ENCODE results near the gene EEF2.
"Not testable (repeated sequence)": the region's sequence is repeated elsewhere in the genome, so short reads cannot be mapped to it uniquely, and the experiment has no call there.

The EEF2 gene

DNA sequence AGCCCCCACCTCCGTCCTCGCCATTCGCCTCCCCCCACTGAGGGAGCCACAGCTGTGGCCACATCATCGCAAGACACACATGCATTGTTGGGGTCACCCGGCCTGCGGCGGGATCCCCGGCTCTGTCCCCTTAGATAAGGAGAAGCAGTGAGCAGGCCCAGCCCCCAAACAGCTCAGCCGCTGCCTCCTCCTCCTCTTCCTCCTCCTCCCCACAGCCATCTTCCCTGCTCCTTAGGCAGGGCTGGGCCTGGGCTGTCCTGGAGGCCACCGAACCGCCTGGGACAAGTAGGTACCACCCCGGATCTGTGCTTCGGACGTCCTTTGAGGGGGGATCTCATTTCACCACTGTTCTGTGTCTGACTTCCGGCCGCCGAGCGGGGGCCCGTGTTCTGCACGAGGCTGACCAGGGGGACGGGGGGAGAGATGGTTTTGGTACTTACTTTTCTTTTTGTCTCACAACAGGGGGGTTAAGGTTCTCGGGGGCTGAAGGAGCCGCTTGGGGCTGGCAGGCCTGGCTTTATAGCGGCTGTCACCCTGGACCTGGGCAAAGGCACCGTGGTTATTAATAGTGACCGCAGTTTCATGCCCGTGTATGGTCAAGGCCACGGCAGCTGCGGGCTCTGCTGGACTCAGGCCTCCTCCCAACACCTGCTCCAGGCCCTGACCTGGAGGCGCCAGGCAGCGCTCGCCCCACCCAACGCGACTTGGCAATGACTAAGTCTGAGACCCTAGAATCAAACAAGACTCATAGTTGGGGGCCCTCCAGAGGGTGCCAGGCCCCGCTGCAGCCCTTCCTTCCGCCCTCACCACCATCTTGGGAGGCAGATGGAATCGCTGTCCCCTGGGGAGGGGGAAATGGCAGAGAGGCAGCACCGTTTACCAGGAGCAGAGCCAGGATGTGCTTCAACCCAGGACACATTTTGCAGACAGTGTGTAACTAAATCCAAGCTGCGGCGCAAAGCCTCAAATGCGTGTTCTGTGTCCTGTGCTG, 34.1 kb downstream of the EEF2 start:
- DNase-seq (ENCODE audit: extremely low read depth in 1 of 2, low read depth in 1 of 2): no peak

DNA sequence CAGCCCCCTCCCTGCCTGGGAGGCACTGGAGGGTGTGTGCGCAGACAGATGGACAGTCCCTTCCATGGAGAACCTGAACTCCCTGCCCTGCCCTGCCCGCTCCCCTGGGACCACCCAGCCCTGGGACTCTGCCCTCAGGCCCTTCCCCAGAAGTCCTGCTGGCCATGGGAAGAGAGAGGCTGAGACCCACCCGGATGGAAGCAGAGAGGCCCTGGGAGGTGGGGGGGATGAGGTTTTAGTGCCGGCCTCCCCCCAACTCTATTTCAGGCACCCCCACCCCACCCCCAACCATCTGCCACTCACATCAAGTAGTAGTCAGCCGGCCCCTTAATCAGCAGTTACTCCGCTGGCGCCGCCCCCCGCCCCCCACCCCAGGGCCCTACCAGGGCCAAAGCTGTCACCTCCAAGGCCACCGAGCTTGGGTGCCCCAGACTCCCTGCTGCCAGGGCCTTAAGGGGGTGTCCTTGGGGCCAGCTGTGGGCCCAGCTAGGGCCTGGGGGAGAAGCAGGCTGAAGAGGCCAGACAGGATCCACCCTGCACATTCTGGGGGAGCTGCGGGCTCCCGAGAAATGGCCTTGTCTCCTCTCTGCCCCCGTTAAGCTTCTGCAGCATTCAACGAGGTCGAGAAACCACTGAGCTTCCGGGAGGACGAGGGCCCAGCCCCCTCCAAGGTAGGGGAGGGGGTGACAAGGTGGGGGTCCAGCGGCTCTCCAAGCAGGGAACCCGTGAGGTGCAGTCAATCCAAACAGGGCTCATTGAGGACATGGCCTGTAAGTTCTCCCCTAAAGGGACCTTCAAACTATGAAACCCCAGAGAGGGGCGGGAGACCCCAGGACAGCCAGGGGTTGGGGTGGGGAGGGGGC, 35.0 kb downstream of the EEF2 start:
- no peak for DNase-seq (ENCODE audit: extremely low read depth in 1 of 2, low read depth in 1 of 2)

DNA sequence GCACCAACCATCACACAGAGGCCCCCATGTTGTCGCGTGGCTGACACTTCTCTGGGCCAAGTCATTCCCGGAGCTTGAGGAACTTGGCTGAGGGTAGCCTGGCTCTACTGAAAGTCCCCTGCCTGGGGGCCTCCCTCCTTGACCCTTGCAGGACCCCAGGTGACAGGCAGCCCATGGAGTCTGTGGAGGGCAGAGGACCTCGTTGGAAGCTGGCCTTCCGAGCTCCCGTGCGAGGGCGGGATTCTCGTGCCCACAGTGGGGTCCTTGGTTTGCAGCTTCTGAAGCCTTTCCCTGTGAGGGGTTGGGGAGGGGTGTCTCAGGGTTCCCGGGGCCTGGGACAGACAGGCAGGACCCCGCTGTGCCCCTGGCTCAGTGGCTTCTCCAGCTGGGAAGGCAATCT, 36.0 kb downstream of the EEF2 start:
- DNase-seq (ENCODE audit: extremely low read depth in 1 of 2, low read depth in 1 of 2): no peak

DNA sequence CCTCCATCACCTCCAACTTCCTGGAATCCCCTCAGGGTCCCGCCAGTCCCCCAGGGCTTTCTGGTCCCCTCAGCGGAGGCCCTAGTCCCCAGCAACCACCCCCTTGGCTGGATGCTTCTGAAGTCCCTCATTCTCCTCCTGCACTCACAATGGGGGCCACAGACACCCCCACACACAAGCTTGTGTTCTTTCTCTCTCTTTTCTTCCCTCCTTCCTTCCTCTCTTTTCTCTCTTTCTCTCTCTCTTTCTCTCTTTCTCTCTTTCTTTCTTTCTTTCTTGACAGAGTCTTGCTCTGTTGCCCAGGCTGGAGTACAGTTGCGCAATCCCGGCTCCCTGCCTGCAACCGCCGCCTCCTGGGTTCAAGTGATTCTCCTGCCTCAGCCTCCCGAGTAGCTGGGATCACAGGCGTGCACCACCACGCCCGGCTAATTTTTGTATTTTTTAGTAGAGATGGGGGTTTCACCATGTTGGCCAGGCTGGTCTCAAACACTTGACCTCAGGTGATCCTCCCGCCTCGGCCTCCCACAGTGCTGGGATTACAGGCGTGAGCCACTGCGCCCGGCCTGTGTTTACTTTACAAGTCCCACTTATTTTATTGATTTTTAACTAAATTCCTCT, 37.8 kb downstream of the EEF2 start:
- not testable (repeated sequence) for DNase-seq (ENCODE audit: extremely low read depth in 1 of 2, low read depth in 1 of 2)

DNA sequence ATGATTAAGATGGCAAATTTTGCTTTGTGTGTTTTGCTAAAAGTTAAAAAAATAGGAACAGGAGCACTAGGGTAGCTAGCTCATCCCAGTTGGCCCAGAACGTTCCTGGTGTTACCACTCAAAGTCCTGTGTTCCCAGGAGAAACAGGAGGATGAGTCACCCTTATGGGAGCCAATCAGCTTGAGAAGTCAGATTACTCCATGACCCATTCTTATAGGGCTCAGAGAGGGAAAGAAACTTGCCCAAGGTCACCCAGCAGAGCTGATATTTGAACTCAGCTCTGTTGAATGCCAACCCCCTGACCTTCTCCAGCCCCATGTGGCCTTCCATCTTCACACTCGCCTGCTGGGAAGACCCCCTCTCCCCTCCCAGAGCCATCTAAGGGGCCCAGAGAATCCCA, 39.4 kb downstream of the EEF2 start:
- DNase-seq (ENCODE audit: extremely low read depth in 1 of 2, low read depth in 1 of 2): no peak

DNA sequence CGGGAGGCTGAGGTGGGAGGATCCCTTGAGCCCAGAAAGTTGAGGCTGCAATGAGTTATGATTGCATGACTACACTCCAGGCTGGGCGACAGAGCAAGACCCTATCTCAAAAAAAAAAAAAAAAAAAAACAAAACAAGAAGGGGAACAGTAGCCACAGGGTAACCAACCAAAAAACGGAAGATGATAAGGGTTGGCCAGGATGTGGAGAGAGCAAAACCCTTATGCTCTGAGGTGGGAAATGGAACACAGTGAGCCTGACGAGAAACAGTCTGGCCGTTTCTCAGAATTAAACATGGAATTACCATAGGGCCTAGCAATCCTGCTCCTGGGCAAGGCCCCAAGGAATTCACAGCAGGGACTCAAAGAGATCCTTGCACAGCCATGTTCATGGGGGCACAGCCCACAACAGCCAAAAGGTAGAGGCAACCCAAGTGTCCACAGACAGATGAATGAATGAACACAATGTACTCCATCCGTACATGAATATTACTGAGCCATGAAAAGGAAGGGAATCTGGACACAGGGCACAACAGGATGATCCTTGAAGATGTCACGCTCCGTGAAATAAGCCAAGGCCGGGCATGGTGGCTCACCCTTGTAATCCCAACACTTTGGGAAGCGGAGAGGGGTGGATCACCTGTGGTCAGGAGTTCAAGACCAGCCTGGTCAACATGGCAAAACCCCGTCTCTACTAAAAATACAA, 41.1 kb downstream of the EEF2 start:
- no peak for DNase-seq (ENCODE audit: extremely low read depth in 1 of 2, low read depth in 1 of 2)

DNA sequence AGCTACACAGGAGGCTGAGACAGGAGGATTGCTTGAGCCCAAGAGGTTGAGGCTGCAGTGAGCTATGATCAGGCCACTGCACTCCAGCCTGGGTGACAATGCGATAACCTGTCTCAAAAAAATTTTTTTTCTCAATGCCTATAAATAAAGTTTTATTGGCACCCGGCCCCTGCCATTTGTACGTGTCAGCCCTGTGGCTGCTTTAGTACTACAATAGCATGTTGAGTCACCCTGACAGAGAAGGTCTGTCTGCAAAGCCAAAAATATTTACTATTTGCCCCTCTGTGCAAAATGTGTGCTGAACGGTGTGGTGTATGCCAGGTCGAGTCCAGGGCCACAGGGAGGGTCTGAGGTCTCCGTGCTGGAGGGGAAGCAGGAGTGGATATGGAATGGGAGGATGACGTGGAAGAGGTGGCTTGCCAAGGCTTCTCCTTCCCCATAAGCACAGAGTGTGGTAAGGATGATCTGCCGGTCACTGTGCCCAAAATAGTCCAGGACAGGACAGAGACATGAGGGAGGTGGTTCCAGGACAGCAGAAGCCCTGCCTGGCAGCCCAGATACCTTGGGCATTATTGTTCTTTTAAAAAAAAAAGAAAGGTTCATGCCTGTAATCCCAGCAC, 42.4 kb downstream of the EEF2 start:
- no peak for DNase-seq (ENCODE audit: extremely low read depth in 1 of 2, low read depth in 1 of 2)

DNA sequence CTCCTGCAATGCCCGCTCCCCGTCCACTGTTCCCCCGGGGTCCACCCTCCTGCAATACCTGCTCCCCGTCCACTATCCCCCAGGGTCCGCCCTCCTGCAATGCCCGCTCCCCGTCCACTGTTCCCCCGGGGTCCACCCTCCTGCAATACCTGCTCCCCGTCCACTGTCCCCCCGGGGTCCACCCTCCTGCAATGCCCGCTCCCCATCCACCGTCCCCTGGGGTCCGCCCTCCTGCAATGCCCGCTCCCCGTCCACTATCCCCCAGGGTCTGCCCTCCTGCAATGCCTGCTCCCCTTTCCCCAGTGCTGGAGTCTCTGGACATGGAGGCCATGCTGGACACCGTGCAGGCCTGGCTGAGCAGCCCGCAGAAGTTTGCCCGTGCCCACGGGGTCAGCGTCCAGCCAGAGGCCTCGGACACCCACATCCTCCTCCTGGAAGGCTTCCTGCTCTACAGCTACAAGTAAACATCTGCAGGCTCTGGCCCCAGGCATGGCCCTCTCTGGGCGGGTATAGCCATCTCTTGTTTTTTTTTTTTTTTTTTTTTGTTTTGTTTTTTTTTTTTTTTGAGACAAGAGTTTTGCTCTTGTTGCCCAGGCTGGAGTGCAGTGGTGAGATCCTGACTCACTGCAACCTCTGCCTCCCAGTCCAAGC, 46.8 kb downstream of the EEF2 start:
- not testable (repeated sequence) for DNase-seq (ENCODE audit: extremely low read depth in 1 of 2, low read depth in 1 of 2)

DNA sequence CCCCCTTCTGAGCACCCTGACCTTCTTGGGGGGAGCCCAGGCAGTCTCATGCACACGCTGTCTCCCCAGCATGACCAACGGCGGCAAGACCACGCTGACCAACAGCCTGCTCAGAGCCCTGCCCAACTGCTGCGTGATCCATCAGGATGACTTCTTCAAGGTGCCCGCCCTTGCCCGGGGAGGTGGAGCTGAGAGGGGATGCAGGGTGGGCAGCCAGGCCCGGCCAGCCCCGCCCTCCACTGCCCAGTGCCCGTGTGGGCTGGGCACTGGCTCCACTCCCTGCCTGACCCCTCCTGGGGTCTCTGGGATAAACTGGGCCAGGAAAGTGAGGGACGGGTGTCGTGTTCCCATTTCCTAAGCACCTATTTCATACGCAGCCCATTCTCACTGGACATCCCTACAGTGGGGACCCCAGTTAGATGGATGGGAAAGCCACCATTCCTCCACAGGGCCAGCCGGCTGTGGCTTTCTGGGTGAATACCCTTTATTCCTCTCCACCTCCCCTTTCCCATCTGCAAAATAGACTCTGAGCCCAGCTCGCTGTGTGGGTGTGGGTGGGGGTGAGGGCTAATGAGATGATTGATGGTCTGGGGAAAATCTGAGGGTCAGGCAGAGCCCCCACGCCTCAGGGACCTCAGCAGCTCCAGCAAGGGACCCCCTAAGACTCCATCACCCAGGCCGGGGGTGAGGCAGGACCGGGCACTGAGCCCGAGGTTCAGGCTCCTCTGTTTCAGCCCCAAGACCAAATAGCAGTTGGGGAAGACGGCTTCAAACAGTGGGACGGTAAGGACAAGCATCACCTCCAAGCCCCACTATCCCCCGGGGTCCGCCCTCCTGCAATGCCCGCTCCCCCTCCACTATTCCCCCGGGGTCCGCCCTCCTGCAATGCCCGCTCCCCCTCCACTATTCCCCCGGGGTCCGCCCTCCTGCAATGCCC, 48.5 kb downstream of the EEF2 start:
- DNase-seq (ENCODE audit: extremely low read depth in 1 of 2, low read depth in 1 of 2): no peak

DNA sequence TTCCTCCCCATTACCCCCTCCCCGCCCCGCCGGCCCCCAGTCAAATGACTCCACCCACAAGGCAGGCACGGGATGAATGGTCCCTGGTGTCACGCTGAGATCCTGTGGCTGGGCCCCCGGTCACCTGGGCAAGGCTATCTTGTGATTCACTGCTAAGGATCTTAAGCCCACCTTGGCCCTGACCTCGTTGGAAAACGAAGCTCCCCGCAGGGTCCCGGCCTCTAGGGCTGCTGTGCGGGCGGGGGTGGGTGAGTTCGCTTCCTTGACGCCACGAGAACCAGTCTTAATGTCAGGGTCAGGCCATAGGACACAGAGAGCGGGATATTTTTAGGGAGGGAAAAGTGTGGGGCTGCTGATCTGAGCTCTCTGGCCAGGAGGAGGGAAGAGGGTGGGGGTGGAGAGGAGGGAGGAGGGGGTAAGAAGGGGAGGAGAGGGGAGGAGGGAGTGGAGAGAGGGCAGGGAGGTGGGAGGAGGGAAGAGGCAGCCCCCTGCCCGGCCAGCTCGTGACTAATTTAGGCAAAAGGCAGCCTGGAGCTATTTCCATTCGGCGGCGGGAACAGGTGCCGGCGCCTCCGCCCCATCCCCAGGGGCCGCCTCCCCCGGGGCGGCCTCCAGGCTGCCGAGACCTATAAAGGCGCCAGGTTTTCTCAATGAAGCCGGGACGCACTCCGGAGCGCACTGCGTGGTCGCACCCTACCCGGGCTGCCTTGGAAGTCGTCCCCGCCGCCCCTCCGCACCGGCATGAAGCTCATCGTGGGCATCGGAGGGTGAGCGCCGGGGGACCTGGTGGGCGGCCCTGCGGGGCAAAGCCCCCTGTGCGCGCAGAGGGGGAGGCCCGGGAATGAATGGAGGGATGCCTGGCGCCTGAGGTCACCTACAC, 52.1 kb downstream of the EEF2 start, which contains the start of gene NMRK2:
TSS of gene NMRK2 (plus strand) at position 139 of the 880 bp plus-strand sequence. CDS start at position 742, 603 bp downstream.
- DNase-seq (ENCODE audit: extremely low read depth in 1 of 2, low read depth in 1 of 2): no peak

DNA sequence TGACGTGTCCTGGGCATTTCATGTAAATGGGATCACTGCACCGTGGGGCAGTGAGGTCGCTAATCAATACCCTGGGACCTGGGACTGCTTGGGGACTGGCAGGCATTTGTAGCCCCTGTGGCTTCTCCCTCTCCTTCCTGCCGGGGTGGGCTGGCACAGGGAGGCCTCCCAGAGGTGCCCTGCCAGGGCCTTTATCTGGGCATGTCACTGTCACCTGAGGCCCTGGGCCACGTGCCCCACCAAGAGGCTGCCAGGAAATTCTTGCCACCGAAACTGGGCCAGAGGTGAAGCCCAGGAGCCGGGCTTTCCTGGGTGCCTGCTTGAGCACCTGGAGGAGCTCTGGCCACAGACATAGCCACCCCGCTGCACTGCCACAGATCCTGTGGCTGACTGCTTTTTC, 54.2 kb downstream of the EEF2 start:
- DNase-seq (ENCODE audit: extremely low read depth in 1 of 2, low read depth in 1 of 2): no peak

All from activated CD8-positive, alpha-beta memory T cell treated with anti-CD3 and anti-CD28 coated beads for 1 hour (primary cell).